ENCODE data around the gene AMPD3. TPM values are rescaled to one million over a fixed set of nuclear protein-coding genes. Genes with fewer than 3 reads are reported as not detected.

Gene AMPD3
- polyA plus RNA-seq, 1 of the 3 experiments (the other 2 are of a cell fraction): 1.7 TPM

DNA sequence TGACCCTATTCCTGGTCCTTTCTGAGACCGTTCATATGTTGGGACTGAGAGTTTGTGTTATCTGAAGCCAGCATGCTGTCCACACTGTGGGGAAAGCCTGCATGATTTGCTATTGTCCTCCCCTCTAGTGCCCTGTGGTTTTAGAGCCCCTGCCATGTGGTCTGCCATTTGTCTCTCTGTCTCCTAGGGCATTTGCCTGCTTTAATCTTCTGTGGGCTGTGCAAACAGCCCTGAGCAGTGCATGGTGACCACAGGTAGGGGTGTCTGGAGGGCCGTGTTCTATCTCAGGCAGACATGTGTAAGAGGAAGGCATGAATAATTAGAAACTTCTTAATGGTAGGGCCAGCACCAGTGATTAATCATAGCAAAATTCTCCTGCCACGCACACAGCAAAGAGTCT is 23.0 kb downstream of the AMPD3 start:
- Histone ChIP-seq H3F3A (replicated peaks; ENCODE audit: insufficient read depth) (no peaks in the 10 kb centered on the region), H3K9ac (no peak overlapping the region), H3K4me3 (ENCODE audit: low read depth in 2 of 2, low read length in 1 of 2) (no peak overlapping the region), H3K79me2 (ENCODE audit: insufficient read depth) (no peaks in the 10 kb centered on the region), H3K9me2 (no peaks in the 10 kb centered on the region), H3K4me2 (no peak overlapping the region), H3K4me1 (ENCODE audit: control insufficient read depth in 1 of 2, insufficient read depth in 2 of 2, low read depth in 1 of 2, low read length in 1 of 2) (peaks cover 0 to 20% of the 10 kb centered on the region in 2 experiments; a peak in 1 of 4 replicates), H3K27me3 (ENCODE audit: insufficient read depth) (no peaks in the 10 kb centered on the region), H3K9me3 (no peaks in the 10 kb centered on the region), H3K27ac (ENCODE audit: low read depth in 2 of 2, low read length in 1 of 2) (no peak overlapping the region), H4K20me1 (ENCODE audit: insufficient read depth) (no peaks in the 10 kb centered on the region), H2AFZ (ENCODE audit: low read depth) (no peak overlapping the region), H3K36me3 (replicated peaks in 1 of 2; ENCODE audit: control insufficient read depth in 1 of 2, insufficient read depth in 2 of 2, low read length in 1 of 2) (no peaks in the 10 kb centered on the region)
- TF ChIP-seq TAF1 (IDR thresholded peaks at IDR 0.05; ENCODE audit: borderline replicate concordance, low read depth, low read length) (no peak), MEF2A (IDR thresholded peaks at IDR 0.05; ENCODE audit: borderline replicate concordance, low read depth) (no peak)
- 83% methylated on average over 3 of the region's 3 CpGs for WGBS (ENCODE audit: low lambda C conversion rate)
- no peak for DNase-seq
- ChIA-PET CTCF (interaction anchor here (1.3 kb wide), 1 partner anchor 32 kb away, joined by 3 read pairs; no protein-coding TSS in a partner anchor), POLR2A (no interaction called here)

GRCh38 chr11:10478574-10479550 is 23.8 kb downstream of the AMPD3 start:
- H3K4me1 ChIP-seq (ENCODE audit: control insufficient read depth in 1 of 2, insufficient read depth in 2 of 2, low read depth in 1 of 2, low read length in 1 of 2): peaks cover 0 to 21% of the 10 kb centered on the region in 2 experiments; a peak in 1 of 4 replicates
- no peak overlapping the region for H3K9ac ChIP-seq
- H4K20me1 ChIP-seq (ENCODE audit: insufficient read depth): no peaks in the 10 kb centered on the region
- no peak overlapping the region for H3K4me3 ChIP-seq (ENCODE audit: low read depth in 2 of 2, low read length in 1 of 2)
- H3K36me3 ChIP-seq (replicated peaks in 1 of 2; ENCODE audit: control insufficient read depth in 1 of 2, insufficient read depth in 2 of 2, low read length in 1 of 2): no peaks in the 10 kb centered on the region
- no peak for TF ChIP-seq USF1 (IDR thresholded peaks at IDR 0.05; ENCODE audit: borderline replicate concordance, low read depth)
- TF ChIP-seq, protein P1, sequence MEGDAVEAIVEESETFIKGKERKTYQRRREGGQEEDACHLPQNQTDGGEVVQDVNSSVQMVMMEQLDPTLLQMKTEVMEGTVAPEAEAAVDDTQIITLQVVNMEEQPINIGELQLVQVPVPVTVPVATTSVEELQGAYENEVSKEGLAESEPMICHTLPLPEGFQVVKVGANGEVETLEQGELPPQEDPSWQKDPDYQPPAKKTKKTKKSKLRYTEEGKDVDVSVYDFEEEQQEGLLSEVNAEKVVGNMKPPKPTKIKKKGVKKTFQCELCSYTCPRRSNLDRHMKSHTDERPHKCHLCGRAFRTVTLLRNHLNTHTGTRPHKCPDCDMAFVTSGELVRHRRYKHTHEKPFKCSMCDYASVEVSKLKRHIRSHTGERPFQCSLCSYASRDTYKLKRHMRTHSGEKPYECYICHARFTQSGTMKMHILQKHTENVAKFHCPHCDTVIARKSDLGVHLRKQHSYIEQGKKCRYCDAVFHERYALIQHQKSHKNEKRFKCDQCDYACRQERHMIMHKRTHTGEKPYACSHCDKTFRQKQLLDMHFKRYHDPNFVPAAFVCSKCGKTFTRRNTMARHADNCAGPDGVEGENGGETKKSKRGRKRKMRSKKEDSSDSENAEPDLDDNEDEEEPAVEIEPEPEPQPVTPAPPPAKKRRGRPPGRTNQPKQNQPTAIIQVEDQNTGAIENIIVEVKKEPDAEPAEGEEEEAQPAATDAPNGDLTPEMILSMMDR (IDR thresholded peaks at IDR 0.05): no peak
- TF ChIP-seq SMC3 (IDR thresholded peaks at IDR 0.05; ENCODE audit: low read depth, low read length): no peak
- TF ChIP-seq TAF1 (IDR thresholded peaks at IDR 0.05; ENCODE audit: borderline replicate concordance, low read depth, low read length): no peak
- no peak for TF ChIP-seq RAD21 (IDR thresholded peaks at IDR 0.05; ENCODE audit: low read length)
- no peak for TF ChIP-seq MEF2A (IDR thresholded peaks at IDR 0.05; ENCODE audit: borderline replicate concordance, low read depth)
- TF ChIP-seq, protein P2, sequence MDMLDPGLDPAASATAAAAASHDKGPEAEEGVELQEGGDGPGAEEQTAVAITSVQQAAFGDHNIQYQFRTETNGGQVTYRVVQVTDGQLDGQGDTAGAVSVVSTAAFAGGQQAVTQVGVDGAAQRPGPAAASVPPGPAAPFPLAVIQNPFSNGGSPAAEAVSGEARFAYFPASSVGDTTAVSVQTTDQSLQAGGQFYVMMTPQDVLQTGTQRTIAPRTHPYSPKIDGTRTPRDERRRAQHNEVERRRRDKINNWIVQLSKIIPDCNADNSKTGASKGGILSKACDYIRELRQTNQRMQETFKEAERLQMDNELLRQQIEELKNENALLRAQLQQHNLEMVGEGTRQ (IDR thresholded peaks at IDR 0.05; ENCODE audit: borderline replicate concordance, low read depth, low read length): no peak
- no peak for TF ChIP-seq EP300 (IDR thresholded peaks at IDR 0.05; ENCODE audit: borderline replicate concordance in 1 of 2, low read depth in 1 of 2, low read length in 1 of 2)
- TF ChIP-seq ZBTB33 (IDR thresholded peaks at IDR 0.05; ENCODE audit: borderline replicate concordance, low read depth): no peak
- no peak for TF ChIP-seq CHD2 (IDR thresholded peaks at IDR 0.05; ENCODE audit: low read length, partially characterized antibody)
- no peak for TF ChIP-seq GATA2 (CRISPR knock-in tag; IDR thresholded peaks at IDR 0.05)
- no peak for TF ChIP-seq SIN3A (IDR thresholded peaks at IDR 0.05; ENCODE audit: borderline replicate concordance, low read depth, low read length)
- no peak for TF ChIP-seq RCOR1 (IDR thresholded peaks at IDR 0.05; ENCODE audit: low read length)
- TF ChIP-seq TCF12 (IDR thresholded peaks at IDR 0.05): no peak
- TF ChIP-seq RXRA (IDR thresholded peaks at IDR 0.05; ENCODE audit: borderline replicate concordance, low read depth): no peak
- POLR2A ChIA-PET: no interaction called here
- DNase-seq: no peak
- H3K79me2 ChIP-seq (ENCODE audit: insufficient read depth): no peaks in the 10 kb centered on the region
- H3K27me3 ChIP-seq (ENCODE audit: insufficient read depth): no peaks in the 10 kb centered on the region
- 86% methylated on average over 10 of the region's 16 CpGs for WGBS (ENCODE audit: low lambda C conversion rate)
- no peaks in the 10 kb centered on the region for H3K9me3 ChIP-seq
- no peaks in the 10 kb centered on the region for H3F3A ChIP-seq (replicated peaks; ENCODE audit: insufficient read depth)
- no peak overlapping the region for H2AFZ ChIP-seq (ENCODE audit: low read depth)
- CTCF ChIA-PET: interaction anchor here (0.6 to 1.3 kb wide), 3 partner anchors 23 to 62 kb away, joined by 3 read pairs; partner anchors contain the start of gene RNF141
- H3K4me2 ChIP-seq: no peak overlapping the region
- no peaks in the 10 kb centered on the region for H3K9me2 ChIP-seq
- no peak overlapping the region for H3K27ac ChIP-seq (ENCODE audit: low read depth in 2 of 2, low read length in 1 of 2)
